Activated B cell treated with CpG ODN at 0.5 μM for 24 hours (primary cell): Measurements from ENCODE around the gene SYTL4. TPM values are rescaled to one million over a fixed set of nuclear protein-coding genes. Genes with fewer than 3 reads are reported as not detected.

Experiments
- ATAC-seq: fragments of 200-7000 bp; cut with Tn5 transposase; one replicate; pipeline ENCODE4 v1.10.0; 2021; ENCODE audit warnings: low read depth, mild to moderate bottlenecking, moderate library complexity
- CTCF ChIA-PET: fragments of 350-600 bp; sonication (Branson Sonifier 250); formaldehyde crosslinking; loops from one replicate; lab custom pipeline; 2021; ENCODE audit warnings: antibody characterized with exemption; lab: Charles Lee
- POLR2A ChIA-PET: fragments of 350-600 bp; sonication (Branson Sonifier 250); formaldehyde crosslinking; loops from one replicate; lab custom pipeline; 2021; ENCODE audit warnings: antibody characterized with exemption; lab: Charles Lee
- DNase-seq: peaks from one replicate; pipeline ENCODE4 v3.0.0; 2022
- H3K27ac Mint-ChIP-seq: one replicate; pipeline ENCODE4 v1.8.0; 2020; ENCODE audit warnings: mixed read lengths
- H3K27me3 Mint-ChIP-seq: one replicate; pipeline ENCODE4 v1.8.0; 2021; ENCODE audit warnings: mixed read lengths
- H3K36me3 Mint-ChIP-seq: one replicate; pipeline ENCODE4 v1.8.0; 2021; ENCODE audit warnings: low read depth, mixed read lengths
- H3K4me1 Mint-ChIP-seq: one replicate; pipeline ENCODE4 v1.8.0; 2021; ENCODE audit warnings: mixed read lengths
- H3K4me3 Mint-ChIP-seq: one replicate; pipeline ENCODE4 v1.8.0; 2020; ENCODE audit warnings: mild to moderate bottlenecking, mixed read lengths
- H3K9me3 Mint-ChIP-seq: one replicate; pipeline ENCODE4 v1.8.0; 2020; ENCODE audit warnings: mixed read lengths
- CTCF ChIP-seq: fragments of 200-600 bp; IDR thresholded peaks from one replicate; pipeline ENCODE4 v1.8.0; 2022; ENCODE audit warnings: antibody characterized with exemption, mild to moderate bottlenecking
- intact Hi-C: fragments of 100-400 bp; cut with micrococcal nuclease; formaldehyde crosslinking; loops from one replicate; pipeline ENCODE4 v1.15.1; 2024
- total RNA-seq: library from RNA; stranded (reverse); gene quantifications from 2 replicates; pipeline ENCODE4 v1.2.3, GENCODE V29; 2022

Gene SYTL4
- total RNA-seq, 1 donor from 2014 or later: 0.20 TPM

- ChIA-PET POLR2A (no interaction called here), CTCF (no interaction called here)
- ATAC-seq (no peak), DNase-seq (no peak)
- intact Hi-C loops: no loop called here
- Mint-ChIP-seq H3K9me3 (no peaks in the 10 kb centered on the region), H3K4me3 (no peak overlapping the region), H3K4me1 (peaks cover 8% of the 10 kb centered on the region), H3K27ac (no peak overlapping the region), H3K36me3 (no peaks in the 10 kb centered on the region), H3K27me3 (peaks cover 5% of the 10 kb centered on the region)
- no peak for TF ChIP-seq CTCF
These were observed 72.3 kb downstream of the SYTL4 start for GRCh38 chrX:100659431-100660137.

- Mint-ChIP-seq H3K27me3 (peaks cover 5% of the 10 kb centered on the region), H3K36me3 (no peaks in the 10 kb centered on the region), H3K4me3 (no peak overlapping the region), H3K4me1 (peaks cover 8% of the 10 kb centered on the region), H3K27ac (no peak overlapping the region), H3K9me3 (no peaks in the 10 kb centered on the region)
- TF ChIP-seq CTCF: no peak
- intact Hi-C loops: no loop called here
- CTCF ChIA-PET: no interaction called here
- POLR2A ChIA-PET: no interaction called here
- no peak for ATAC-seq
- DNase-seq: no peak
These were observed 73.0 kb downstream of the SYTL4 start for GRCh38 chrX:100658941-100659381.

GRCh38 chrX:100654261-100654660, 77.7 kb downstream of the SYTL4 start:
- Mint-ChIP-seq H3K36me3 (no peaks in the 10 kb centered on the region), H3K4me1 (peaks cover 7% of the 10 kb centered on the region), H3K27ac (no peak overlapping the region), H3K9me3 (no peaks in the 10 kb centered on the region), H3K4me3 (no peak overlapping the region), H3K27me3 (peaks cover 2% of the 10 kb centered on the region)
- intact Hi-C loops: no loop called here
- ChIA-PET POLR2A (no interaction called here), CTCF (interaction anchor here (1.2 to 1.6 kb wide), 2 partner anchors 12 to 18 kb away, joined by 3 read pairs; no protein-coding TSS in a partner anchor)
- no peak for TF ChIP-seq CTCF
- no peak for DNase-seq
- no peak for ATAC-seq

GRCh38 chrX:100652266-100652665, 79.7 kb downstream of the SYTL4 start:
- Mint-ChIP-seq H3K4me3 (no peak overlapping the region), H3K36me3 (no peaks in the 10 kb centered on the region), H3K27ac (no peak overlapping the region), H3K27me3 (peaks cover 2% of the 10 kb centered on the region), H3K4me1 (no peaks in the 10 kb centered on the region), H3K9me3 (no peaks in the 10 kb centered on the region)
- ChIA-PET POLR2A (no interaction called here), CTCF (no interaction called here)
- ATAC-seq (no peak), DNase-seq (no peak)
- TF ChIP-seq CTCF: no peak
- intact Hi-C loops: no loop called here

GRCh38 chrX:100650841-100651240, 81.1 kb downstream of the SYTL4 start:
- Mint-ChIP-seq H3K4me1 (no peaks in the 10 kb centered on the region), H3K4me3 (no peak overlapping the region), H3K27me3 (peaks cover 2% of the 10 kb centered on the region), H3K9me3 (no peaks in the 10 kb centered on the region), H3K36me3 (no peaks in the 10 kb centered on the region), H3K27ac (no peak overlapping the region)
- DNase-seq: no peak
- ChIA-PET POLR2A (no interaction called here), CTCF (no interaction called here)
- no peak for TF ChIP-seq CTCF
- no peak for ATAC-seq
- intact Hi-C loops: no loop called here
